ENCODE measurements around the gene AKAP10. TPM values are rescaled to one million over a fixed set of nuclear protein-coding genes. Genes with fewer than 3 reads are reported as not detected.
"Not testable (repeated sequence)": the region's sequence is repeated elsewhere in the genome, so short reads cannot be mapped to it uniquely, and the experiment has no call there.

Gene AKAP10
- 17.8 TPM for total RNA-seq (ENCODE audit: insufficient read depth, low replicate concordance)

- peak; percentile 94 for DNase-seq (ENCODE audit: low spot score)
Measured at GRCh38 chr17:19977293-19978208, at the start of gene AKAP10. TSS of gene AKAP10 (minus strand) at chr17:19977828. CDS start at chr17:19977679, 149 bp downstream.

GRCh38 chr17:20026960-20027359 lies 49.3 kb upstream of the AKAP10 start:
- DNase-seq (ENCODE audit: low spot score): no peak

- DNase-seq (ENCODE audit: low spot score): no peak
Measured at GRCh38 chr17:20022701-20023100, 45.1 kb upstream of the AKAP10 start.

GRCh38 chr17:20016475-20016992 lies 38.9 kb upstream of the AKAP10 start:
- DNase-seq (ENCODE audit: low spot score): not testable (repeated sequence)

- no peak for DNase-seq (ENCODE audit: low spot score)
Measured at GRCh38 chr17:20012017-20012536, 34.4 kb upstream of the AKAP10 start.

GRCh38 chr17:20010936-20011335 lies 33.3 kb upstream of the AKAP10 start:
- DNase-seq (ENCODE audit: low spot score): no peak

GRCh38 chr17:20010099-20010863 lies 32.7 kb upstream of the AKAP10 start:
- peak; percentile 75 for DNase-seq (ENCODE audit: low spot score)

- DNase-seq (ENCODE audit: low spot score): no peak
Measured at GRCh38 chr17:20009302-20010098, 31.9 kb upstream of the AKAP10 start, which contains the start of gene SPECC1. TSS of gene SPECC1 (plus strand) at chr17:20009359. CDS start at chr17:20096652, 87,293 bp downstream.

GRCh38 chr17:20009052-20009301 lies 31.3 kb upstream of the AKAP10 start:
- DNase-seq (ENCODE audit: low spot score): peak; percentile 73

GRCh38 chr17:20008242-20009051 lies 30.8 kb upstream of the AKAP10 start:
- no peak for DNase-seq (ENCODE audit: low spot score)

GRCh38 chr17:19996502-19996901 lies 18.9 kb upstream of the AKAP10 start:
- DNase-seq (ENCODE audit: low spot score): no peak

GRCh38 chr17:19996086-19996485 lies 18.5 kb upstream of the AKAP10 start:
- DNase-seq (ENCODE audit: low spot score): no peak

GRCh38 chr17:19992803-19993713 lies 15.4 kb upstream of the AKAP10 start:
- peak; percentile 93 for DNase-seq (ENCODE audit: low spot score)

GRCh38 chr17:19991252-19991885 lies 13.7 kb upstream of the AKAP10 start:
- no peak for DNase-seq (ENCODE audit: low spot score)

- DNase-seq (ENCODE audit: low spot score): no peak
Measured at GRCh38 chr17:19987897-19988296, 10.3 kb upstream of the AKAP10 start.

- DNase-seq (ENCODE audit: low spot score): peak; percentile 20
Measured at GRCh38 chr17:19986941-19987861, 9.6 kb upstream of the AKAP10 start.

- DNase-seq (ENCODE audit: low spot score): peak; percentile 85
Measured at GRCh38 chr17:19979917-19980770, 2.5 kb upstream of the AKAP10 start.

Data from umbilical cord (tissue), 2 donors.